Activated naive CD8-positive, alpha-beta T cell treated with anti-CD3 and anti-CD28 coated beads for 36 hours (primary cell): Measurements from ENCODE around the gene CTXND1. TPM values are rescaled to one million over a fixed set of nuclear protein-coding genes. Genes with fewer than 3 reads are reported as not detected.

Experiments used
- DNase-seq: peaks from one replicate; pipeline ENCODE4 v3.0.0; 2021
- H3K27ac Mint-ChIP-seq: one replicate; pipeline ENCODE4 v1.8.0; 2022; ENCODE audit warnings: mild to moderate bottlenecking, moderate library complexity, mixed read lengths
- H3K27me3 Mint-ChIP-seq: one replicate; pipeline ENCODE4 v1.8.0; 2022; ENCODE audit warnings: mild to moderate bottlenecking, mixed read lengths
- H3K36me3 Mint-ChIP-seq: one replicate; pipeline ENCODE4 v1.8.0; 2021; ENCODE audit warnings: mild to moderate bottlenecking, mixed read lengths
- H3K4me1 Mint-ChIP-seq: one replicate; pipeline ENCODE4 v1.8.0; 2021; ENCODE audit warnings: mixed read lengths
- H3K4me3 Mint-ChIP-seq: one replicate; pipeline ENCODE4 v1.8.0; 2022; ENCODE audit warnings: mild to moderate bottlenecking, moderate library complexity, mixed read lengths
- H3K9me3 Mint-ChIP-seq: one replicate; pipeline ENCODE4 v1.8.0; 2022; ENCODE audit warnings: mixed read lengths
- total RNA-seq, 2 experiments: library from RNA; stranded (reverse); gene quantifications; one replicate each; pipeline ENCODE4 v1.2.3, GENCODE V29; 2021

CTXND1 gene
- total RNA-seq, 2 experiments from 2014 or later = not detected

GRCh38 chr15:80185152-80185551 lies 66.9 kb downstream of the CTXND1 start:
- H3K4me3 Mint-ChIP-seq = no peak overlapping the region
- H3K36me3 Mint-ChIP-seq = peaks cover 35% of the 10 kb centered on the region
- H3K9me3 Mint-ChIP-seq = no peaks in the 10 kb centered on the region
- no peaks in the 10 kb centered on the region for H3K27me3 Mint-ChIP-seq
- no peaks in the 10 kb centered on the region for H3K4me1 Mint-ChIP-seq
- DNase-seq = no peak
- no peak overlapping the region for H3K27ac Mint-ChIP-seq

GRCh38 chr15:80184554-80184953 lies 67.5 kb downstream of the CTXND1 start:
- H3K4me3 Mint-ChIP-seq = no peak overlapping the region
- no peaks in the 10 kb centered on the region for H3K27me3 Mint-ChIP-seq
- no peaks in the 10 kb centered on the region for H3K9me3 Mint-ChIP-seq
- peaks cover 35% of the 10 kb centered on the region for H3K36me3 Mint-ChIP-seq
- DNase-seq = no peak
- H3K4me1 Mint-ChIP-seq = no peaks in the 10 kb centered on the region
- no peak overlapping the region for H3K27ac Mint-ChIP-seq

GRCh38 chr15:80183886-80184285 lies 68.1 kb downstream of the CTXND1 start:
- Mint-ChIP-seq H3K9me3 (no peaks in the 10 kb centered on the region), H3K4me3 (no peak overlapping the region), H3K36me3 (peaks cover 37% of the 10 kb centered on the region), H3K27me3 (no peaks in the 10 kb centered on the region), H3K4me1 (no peaks in the 10 kb centered on the region), H3K27ac (no peak overlapping the region)
- no peak for DNase-seq

GRCh38 chr15:80183306-80183705 lies 68.7 kb downstream of the CTXND1 start:
- H3K27me3 Mint-ChIP-seq = no peaks in the 10 kb centered on the region
- H3K4me3 Mint-ChIP-seq = no peak overlapping the region
- DNase-seq = no peak
- H3K36me3 Mint-ChIP-seq = peaks cover 37% of the 10 kb centered on the region
- H3K27ac Mint-ChIP-seq = no peak overlapping the region
- H3K4me1 Mint-ChIP-seq = no peaks in the 10 kb centered on the region
- H3K9me3 Mint-ChIP-seq = no peaks in the 10 kb centered on the region

- Mint-ChIP-seq H3K27ac (no peak overlapping the region), H3K4me1 (no peaks in the 10 kb centered on the region)
- DNase-seq = no peak
Observed at GRCh38 chr15:80182611-80183261, 69.3 kb downstream of the CTXND1 start.

GRCh38 chr15:80180986-80181385 lies 71.0 kb downstream of the CTXND1 start:
- Mint-ChIP-seq H3K9me3 (no peaks in the 10 kb centered on the region), H3K36me3 (peaks cover 30% of the 10 kb centered on the region), H3K27ac (no peak overlapping the region), H3K4me1 (no peaks in the 10 kb centered on the region), H3K4me3 (no peak overlapping the region), H3K27me3 (no peaks in the 10 kb centered on the region)
- DNase-seq = no peak

More at GRCh38 chr15:80182611-80183261, 69.3 kb downstream of the CTXND1 start:
- H3K36me3 Mint-ChIP-seq = peaks cover 38% of the 10 kb centered on the region
- no peaks in the 10 kb centered on the region for H3K27me3 Mint-ChIP-seq
- no peaks in the 10 kb centered on the region for H3K9me3 Mint-ChIP-seq
- no peak overlapping the region for H3K4me3 Mint-ChIP-seq

GRCh38 chr15:80180468-80180867 lies 71.5 kb downstream of the CTXND1 start:
- H3K9me3 Mint-ChIP-seq = no peaks in the 10 kb centered on the region
- H3K27ac Mint-ChIP-seq = no peak overlapping the region
- H3K36me3 Mint-ChIP-seq = peaks cover 30% of the 10 kb centered on the region
- no peaks in the 10 kb centered on the region for H3K27me3 Mint-ChIP-seq
- H3K4me3 Mint-ChIP-seq = no peak overlapping the region
- no peak for DNase-seq
- H3K4me1 Mint-ChIP-seq = no peaks in the 10 kb centered on the region

- Mint-ChIP-seq H3K27ac (no peak overlapping the region), H3K4me1 (no peaks in the 10 kb centered on the region), H3K4me3 (no peak overlapping the region), H3K9me3 (no peaks in the 10 kb centered on the region), H3K27me3 (no peaks in the 10 kb centered on the region), H3K36me3 (peaks cover 24% of the 10 kb centered on the region)
- DNase-seq = no peak
Observed at GRCh38 chr15:80179935-80180334, 72.1 kb downstream of the CTXND1 start.

- no peaks in the 10 kb centered on the region for H3K9me3 Mint-ChIP-seq
- no peaks in the 10 kb centered on the region for H3K27me3 Mint-ChIP-seq
- no peak for DNase-seq
- H3K4me3 Mint-ChIP-seq = no peak overlapping the region
- no peak overlapping the region for H3K27ac Mint-ChIP-seq
- no peaks in the 10 kb centered on the region for H3K4me1 Mint-ChIP-seq
- H3K36me3 Mint-ChIP-seq = peaks cover 17% of the 10 kb centered on the region
Observed at GRCh38 chr15:80179025-80179759, 72.8 kb downstream of the CTXND1 start.

GRCh38 chr15:80177156-80177555 lies 74.9 kb downstream of the CTXND1 start:
- peaks cover 15% of the 10 kb centered on the region for H3K36me3 Mint-ChIP-seq
- no peak overlapping the region for H3K4me3 Mint-ChIP-seq
- H3K27me3 Mint-ChIP-seq = no peaks in the 10 kb centered on the region
- DNase-seq = no peak
- H3K27ac Mint-ChIP-seq = no peak overlapping the region
- H3K4me1 Mint-ChIP-seq = peaks cover 1% of the 10 kb centered on the region
- no peaks in the 10 kb centered on the region for H3K9me3 Mint-ChIP-seq

- DNase-seq = no peak
- Mint-ChIP-seq H3K4me1 (peaks cover 1% of the 10 kb centered on the region), H3K27ac (no peak overlapping the region)
Observed at GRCh38 chr15:80176443-80176842, 75.6 kb downstream of the CTXND1 start.

GRCh38 chr15:80175436-80175835 lies 76.6 kb downstream of the CTXND1 start:
- Mint-ChIP-seq H3K36me3 (peaks cover 19% of the 10 kb centered on the region), H3K27me3 (no peaks in the 10 kb centered on the region), H3K4me1 (peaks cover 1% of the 10 kb centered on the region), H3K27ac (no peak overlapping the region), H3K4me3 (no peak overlapping the region), H3K9me3 (no peaks in the 10 kb centered on the region)
- DNase-seq = no peak

More at GRCh38 chr15:80176443-80176842, 75.6 kb downstream of the CTXND1 start:
- H3K9me3 Mint-ChIP-seq = no peaks in the 10 kb centered on the region
- no peak overlapping the region for H3K4me3 Mint-ChIP-seq
- no peaks in the 10 kb centered on the region for H3K27me3 Mint-ChIP-seq
- H3K36me3 Mint-ChIP-seq = peaks cover 14% of the 10 kb centered on the region

GRCh38 chr15:80174017-80174746 lies 77.8 kb downstream of the CTXND1 start:
- Mint-ChIP-seq H3K27ac (no peak overlapping the region), H3K27me3 (no peaks in the 10 kb centered on the region), H3K36me3 (peaks cover 20% of the 10 kb centered on the region), H3K9me3 (no peaks in the 10 kb centered on the region), H3K4me1 (peaks cover 1% of the 10 kb centered on the region), H3K4me3 (no peak overlapping the region)
- DNase-seq = no peak

GRCh38 chr15:80173022-80173759 lies 78.8 kb downstream of the CTXND1 start:
- H3K27ac Mint-ChIP-seq = no peak overlapping the region

GRCh38 chr15:80172401-80172800 lies 79.6 kb downstream of the CTXND1 start:
- Mint-ChIP-seq H3K9me3 (no peaks in the 10 kb centered on the region), H3K4me1 (peaks cover 1% of the 10 kb centered on the region), H3K36me3 (peaks cover 14% of the 10 kb centered on the region), H3K27me3 (no peaks in the 10 kb centered on the region), H3K27ac (no peak overlapping the region), H3K4me3 (no peak overlapping the region)
- DNase-seq = no peak

More at GRCh38 chr15:80173022-80173759, 78.8 kb downstream of the CTXND1 start:
- DNase-seq = peak; percentile 64
- Mint-ChIP-seq H3K9me3 (no peaks in the 10 kb centered on the region), H3K36me3 (peaks cover 18% of the 10 kb centered on the region), H3K4me1 (peaks cover 1% of the 10 kb centered on the region), H3K27me3 (no peaks in the 10 kb centered on the region), H3K4me3 (no peak overlapping the region)
